Heart left ventricle (tissue), 16 donors: Measurements from ENCODE around the gene HTR3B. TPM values are rescaled to one million over a fixed set of nuclear protein-coding genes. Genes with fewer than 3 reads are reported as not detected.

Experiments used
- ATAC-seq, 4 donors: fragments of 200-7000 bp; cut with Tn5 transposase; one replicate each; pipeline ENCODE4 v1.9.1; 2020 to 2022; ENCODE audit warnings: moderate library complexity in 4 of 4, mild to moderate bottlenecking in 3 of 4, moderate number of reproducible peaks in 1 of 4
- DNase-seq, 5 donors: peaks; one replicate each; pipeline ENCODE4 v3.0.0-alpha.2; 2020
- H3K27ac ChIP-seq, 12 donors: fragments of 200-600 bp; sonication (generic) in 4 of 12; one replicate each; pipeline versions ENCODE4 v1.5.0 to v1.8.0; 2016 to 2022; ENCODE audit warnings: mild to moderate bottlenecking in 2 of 12
- H3K27me3 ChIP-seq, 9 donors: fragments of 200-600 bp; sonication (generic) in 2 of 9; one replicate each; pipeline versions ENCODE4 v1.5.1 to v1.8.0; 2016 to 2022; ENCODE audit warnings: mild to moderate bottlenecking in 3 of 9
- H3K36me3 ChIP-seq, 9 donors: fragments of 200-600 bp; sonication (generic) in 2 of 9; one replicate each; pipeline versions ENCODE4 v1.5.0 to v1.8.0; 2018 to 2022; ENCODE audit warnings: mild to moderate bottlenecking in 2 of 9
- H3K4me1 ChIP-seq, 12 donors: fragments of 200-600 bp; sonication (generic) in 4 of 12; one replicate each; pipeline versions ENCODE4 v1.5.0 to v1.8.0; 2016 to 2022; ENCODE audit warnings: mild to moderate bottlenecking in 3 of 12
- H3K4me3 ChIP-seq, 12 donors: fragments of 200-600 bp; sonication (generic) in 4 of 12; one replicate each; pipeline versions ENCODE4 v1.5.0 to v1.8.0; 2017 to 2022; ENCODE audit warnings: mild to moderate bottlenecking in 9 of 12, moderate library complexity in 4 of 12
- H3K9me3 ChIP-seq, 12 donors: fragments of 200-600 bp; sonication (generic) in 4 of 12; one replicate each; pipeline versions ENCODE4 v1.5.0 to v1.8.0; 2016 to 2022; ENCODE audit warnings: mild to moderate bottlenecking in 1 of 12
- CTCF ChIP-seq, 12 donors: fragments of 200-600 bp; sonication (generic) in 4 of 12; IDR thresholded peaks; one replicate each; pipeline versions ENCODE4 v1.5.0 to v1.8.0; 2018 to 2022; ENCODE audit warnings: antibody characterized with exemption in 12 of 12, mild to moderate bottlenecking in 5 of 12
- POLR2A ChIP-seq, 2 donors: fragments of 450-650 bp; IDR thresholded peaks; one replicate each; pipeline ENCODE4 v1.6.1; 2017; ENCODE audit warnings: antibody characterized with exemption in 2 of 2, mild to moderate bottlenecking in 2 of 2, moderate library complexity in 2 of 2
- WGBS, 4 donors: extraction: QIAGEN DNeasy Blood & Tissue Kit in 2 of 4; methylation state at CpG; one replicate each; pipeline versions ENCODE4 v1.1.5 to v1.1.7; 2013 to 2018; 5-methylcytosine and 5-hydroxymethylcytosine counted together
- intact Hi-C, 10 donors: fragments of 100-400 bp; cut with DNase I; formaldehyde crosslinking; loops; one replicate each; pipeline versions ENCODE4 v1.11.1 to v1.14.2; 2022
- polyA plus RNA-seq, 2 donors: library from polyadenylated mRNA; stranded (reverse); fragments of 200-250 nt; gene quantifications; one replicate each; pipeline ENCODE4 v1.2.3, GENCODE V29; 2013
- total RNA-seq, 9 donors: library from RNA; depleted of rRNA in 2 of 9; stranded (reverse); fragments of >200 nt in 2 of 9; fragmentation: NEBNext Ultra II Directional in 3 of 9; extraction: Animal tissue kit (Norgen Biotek cat#: 25700) in 3 of 9; gene quantifications; one replicate each; pipeline versions ENCODE4 v1.1.0 to v1.2.4, GENCODE V29; 2016 to 2023
- donor health status: ischemic (EF 13 %, LVEDD 7.1; RV severe dilation, severe dysfunction).
- donor health status: healthy with polysubstance abuse.
- donor health status: DM: no; HTN: yes; CAD: no.
- donor health status: DM: no; HTN: no; CAD: no.
- donor health status: ischemic (EF 25% LVEDD 6.9; RV normal size, moderate dysfunction).
- donor health status: ischemic (EF 25% LVEDD 5.7; RV mildly dilated, moderate dysfunction).
- donor health status: healthy.
- donor health status: DM: yes; HTN: yes; CAD: no.
- donor health status: ischemic (EF 35%, LVEDD 5.7; RV mildly dilated, moderate dysfunction).
- donor health status: nonischemic (EF 11% LVEDD 7.7; RV severe dilation, severe dysfunction).
- donor health status: DM: yes; HTN: yes; CAD: no.
- donor health status: PGD.
- donor health status: ischemic (EF 29% LVEDD 5.4; RV normal size, mild dysfunction).
- donor health status: nonischemic (EF 23%, LVEDD 6.1; RV moderate dilation, normal function).

HTR3B gene
- total and polyA plus RNA-seq, 11 donors = not detected

- Histone ChIP-seq H3K9me3 (no peaks in the 10 kb centered on the region), H3K27me3 (peaks cover 0 to 38% (median 4%) of the 10 kb centered on the region in 9 donors), H3K36me3 (no peaks in the 10 kb centered on the region), H3K4me3 (no peak overlapping the region), H3K27ac (no peak overlapping the region), H3K4me1 (no peaks in the 10 kb centered on the region)
- DNase-seq (no peak), ATAC-seq (no peak)
- TF ChIP-seq CTCF (IDR thresholded peaks at IDR 0.05) = no peak
- no peak for TF ChIP-seq POLR2A (IDR thresholded peaks at IDR 0.05)
- intact Hi-C loops = loop anchor here in 1 of 10 donors (2.0 kb wide), 1 partner anchor 76 kb away; no protein-coding TSS in a partner anchor
- 63 to 70% (median 67%) methylated on average over 6 of the region's 6 CpGs for WGBS, 4 donors
Measured at GRCh38 chr11:113984781-113985180, 80.2 kb downstream of the HTR3B start.

GRCh38 chr11:113985906-113986305, 81.3 kb downstream of the HTR3B start:
- H3K4me1 ChIP-seq = no peaks in the 10 kb centered on the region
- no peak overlapping the region for H3K27ac ChIP-seq
- no peaks in the 10 kb centered on the region for H3K9me3 ChIP-seq
- TF ChIP-seq POLR2A (IDR thresholded peaks at IDR 0.05) = no peak
- no peak for TF ChIP-seq CTCF (IDR thresholded peaks at IDR 0.05)
- H3K27me3 ChIP-seq = peaks cover 0 to 30% (median 4%) of the 10 kb centered on the region in 9 donors
- WGBS, 4 donors = 70 to 87% (median 84%) methylated on average over 4 of the region's 4 CpGs
- no peaks in the 10 kb centered on the region for H3K36me3 ChIP-seq
- no peak overlapping the region for H3K4me3 ChIP-seq
- intact Hi-C loops = loop anchor here in 1 of 10 donors (2.0 kb wide), 1 partner anchor 77 kb away; no protein-coding TSS in a partner anchor
- DNase-seq = no peak
- ATAC-seq = no peak

GRCh38 chr11:113986351-113987140, 82.0 kb downstream of the HTR3B start:
- intact Hi-C loops = no loop called here
- no peak for TF ChIP-seq CTCF (IDR thresholded peaks at IDR 0.05)
- WGBS, 4 donors = 79 to 84% (median 83%) methylated on average over 15 to 18 of the region's 18 CpGs
- no peaks in the 10 kb centered on the region for H3K36me3 ChIP-seq
- DNase-seq (no peak), ATAC-seq (no peak)
- H3K27me3 ChIP-seq = peaks cover 0 to 35% (median 4%) of the 10 kb centered on the region in 9 donors
- H3K9me3 ChIP-seq = no peaks in the 10 kb centered on the region
- no peak overlapping the region for H3K27ac ChIP-seq
- no peak overlapping the region for H3K4me3 ChIP-seq
- no peaks in the 10 kb centered on the region for H3K4me1 ChIP-seq

- Histone ChIP-seq H3K36me3 (no peaks in the 10 kb centered on the region), H3K9me3 (no peaks in the 10 kb centered on the region), H3K4me3 (no peak overlapping the region), H3K27ac (no peak overlapping the region), H3K27me3 (peaks cover 0 to 45% (median 7%) of the 10 kb centered on the region in 9 donors), H3K4me1 (no peaks in the 10 kb centered on the region)
- 65 to 74% (median 71%) methylated on average over 13 to 15 of the region's 15 CpGs for WGBS, 4 donors
- intact Hi-C loops = no loop called here
- TF ChIP-seq POLR2A (IDR thresholded peaks at IDR 0.05) = no peak
- TF ChIP-seq CTCF (IDR thresholded peaks at IDR 0.05) = no peak
- ATAC-seq = no peak
- no peak for DNase-seq
Measured at GRCh38 chr11:113989381-113989780, 84.8 kb downstream of the HTR3B start.
